Medulla oblongata (tissue), 1 donor: ENCODE data around the gene CGREF1.

Experiments
- DNase-seq: peaks from one replicate; pipeline ENCODE4 v3.0.0-alpha.2; 2015; ENCODE audit errors: extremely low spot score

CGREF1 gene, protein sequence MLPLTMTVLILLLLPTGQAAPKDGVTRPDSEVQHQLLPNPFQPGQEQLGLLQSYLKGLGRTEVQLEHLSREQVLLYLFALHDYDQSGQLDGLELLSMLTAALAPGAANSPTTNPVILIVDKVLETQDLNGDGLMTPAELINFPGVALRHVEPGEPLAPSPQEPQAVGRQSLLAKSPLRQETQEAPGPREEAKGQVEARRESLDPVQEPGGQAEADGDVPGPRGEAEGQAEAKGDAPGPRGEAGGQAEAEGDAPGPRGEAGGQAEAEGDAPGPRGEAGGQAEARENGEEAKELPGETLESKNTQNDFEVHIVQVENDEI

DNA sequence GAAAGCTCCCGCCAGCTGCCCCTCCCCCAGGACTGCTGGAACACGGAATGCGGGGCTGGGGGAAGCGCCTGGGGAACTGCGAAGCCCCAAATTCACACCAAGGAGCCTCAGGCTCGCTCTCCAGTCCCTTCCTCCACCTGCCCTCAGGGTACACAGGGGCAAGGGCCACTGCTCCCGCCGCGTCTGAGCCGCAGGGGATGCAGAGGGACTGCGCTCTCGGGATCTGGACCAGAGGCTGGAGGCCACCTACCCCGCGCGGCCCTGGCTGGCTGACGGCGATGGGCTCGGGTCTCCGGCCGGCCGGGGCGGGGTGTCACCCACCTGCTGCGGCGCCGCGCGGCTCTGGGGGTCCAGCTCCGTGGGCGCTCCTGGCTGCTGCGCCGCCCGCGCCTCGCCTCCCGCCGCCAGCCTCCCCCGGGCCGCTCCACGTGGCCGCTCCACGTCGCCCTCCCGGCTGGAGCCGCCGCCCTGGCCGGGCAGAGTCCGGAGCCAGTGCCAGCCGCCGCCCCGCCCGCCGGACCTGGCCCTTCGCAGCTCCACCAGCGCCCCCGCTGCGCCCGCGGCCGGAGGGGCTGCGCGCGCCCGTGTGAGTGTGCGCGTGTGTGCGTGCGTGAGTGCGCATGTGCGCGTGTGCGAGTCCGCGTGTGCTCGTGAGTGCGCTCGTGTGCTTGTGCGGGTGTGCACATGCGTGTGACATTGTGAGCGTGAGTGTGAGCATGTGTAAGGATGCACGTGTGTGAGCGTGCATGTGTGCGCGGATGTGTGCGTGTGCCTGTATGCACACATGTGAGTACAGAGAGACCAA lies at the start of gene CGREF1:
TSS of gene CGREF1 (minus strand) at position 604 of the 805 bp plus-strand sequence. CDS start 14,762 bp downstream, outside the sequence.
- no peak for DNase-seq

DNA sequence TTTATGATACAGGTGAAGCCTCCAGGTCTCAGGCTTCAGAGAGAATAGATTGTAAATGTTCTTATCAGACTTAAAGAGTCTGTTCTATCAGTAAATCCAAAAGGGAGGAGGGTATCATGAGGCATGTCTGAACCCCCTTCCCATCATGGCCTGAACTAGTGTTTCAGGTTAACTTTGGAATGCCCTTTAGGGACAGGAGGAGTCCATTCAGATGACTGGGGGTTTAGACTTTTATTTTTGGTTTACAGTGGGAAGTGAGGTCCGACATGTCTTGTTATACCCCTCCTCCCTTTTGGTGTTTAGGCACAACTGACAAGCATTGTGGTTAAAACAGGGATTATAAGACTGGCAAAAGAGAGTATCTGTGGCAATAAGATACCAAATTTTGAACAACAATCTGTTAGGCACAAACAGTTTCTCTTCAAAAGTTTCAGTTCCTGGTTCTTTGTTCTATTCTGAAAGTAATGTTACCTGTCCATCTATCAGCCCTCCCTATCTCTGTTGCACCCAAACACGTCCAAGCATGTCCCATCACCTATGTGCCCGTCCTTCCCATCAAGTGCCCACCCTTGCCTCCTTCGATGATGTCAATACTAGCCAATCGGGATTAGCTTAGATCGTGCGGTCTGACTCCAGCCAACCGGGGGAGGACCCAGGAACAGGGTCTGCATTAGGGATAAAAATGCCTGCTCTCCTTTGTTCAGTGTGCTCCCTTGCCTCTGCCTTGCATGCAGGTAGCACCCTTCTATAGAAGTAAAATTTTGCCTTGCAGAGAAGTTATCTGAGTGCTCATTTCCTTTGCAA lies 46.2 kb upstream of the CGREF1 start:
- no peak for DNase-seq

- no peak for DNase-seq
These were observed 43.5 kb upstream of the CGREF1 start for GRCh38 chr2:27162151-27163121.

GRCh38 chr2:27160191-27160590 lies 41.3 kb upstream of the CGREF1 start:
- no peak for DNase-seq

- no peak for DNase-seq
These were observed 40.3 kb upstream of the CGREF1 start for GRCh38 chr2:27159271-27159670.

DNA sequence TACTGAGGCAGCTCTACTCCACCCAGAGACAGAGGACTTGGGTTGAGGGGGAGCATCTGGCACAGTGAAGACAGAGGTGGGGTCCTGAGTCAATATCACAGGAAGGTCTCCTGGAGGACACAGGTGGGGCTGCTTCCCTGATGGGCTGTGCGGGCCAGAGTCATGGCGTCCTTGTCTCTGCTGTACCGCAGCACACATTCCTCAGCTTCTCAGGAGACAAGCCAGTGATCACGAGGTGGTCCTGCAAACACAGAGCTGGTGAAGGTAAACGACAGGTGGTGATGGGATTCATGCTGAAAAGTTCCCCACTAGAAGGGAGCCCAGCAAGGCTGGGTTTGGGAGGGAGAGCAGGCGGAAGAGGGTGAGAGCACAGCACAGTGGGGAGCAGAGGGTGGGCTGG lies 39.5 kb upstream of the CGREF1 start:
- no peak for DNase-seq

DNA sequence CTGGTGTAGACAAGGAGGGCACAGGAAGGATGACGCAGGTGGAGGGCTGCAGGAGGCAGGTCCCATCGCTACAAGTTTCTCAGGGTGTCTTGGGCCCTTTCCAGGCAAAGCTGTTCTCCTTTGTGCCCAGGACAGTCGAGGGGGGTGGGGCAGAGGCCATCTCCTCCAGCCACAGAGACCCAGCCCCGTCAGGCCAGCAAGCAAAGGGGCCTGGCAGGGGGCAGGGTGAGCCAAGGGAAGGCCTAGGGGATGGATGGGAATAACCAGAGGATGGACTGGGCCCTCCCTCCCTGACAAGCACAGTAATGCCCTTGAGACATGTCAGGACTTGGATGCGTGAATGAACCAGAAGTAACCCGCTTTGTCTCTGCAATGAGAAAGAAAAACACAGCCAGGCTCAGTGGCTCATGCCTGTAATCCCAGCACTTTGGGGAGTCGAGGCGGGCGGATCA lies 36.2 kb upstream of the CGREF1 start:
- no peak for DNase-seq

DNA sequence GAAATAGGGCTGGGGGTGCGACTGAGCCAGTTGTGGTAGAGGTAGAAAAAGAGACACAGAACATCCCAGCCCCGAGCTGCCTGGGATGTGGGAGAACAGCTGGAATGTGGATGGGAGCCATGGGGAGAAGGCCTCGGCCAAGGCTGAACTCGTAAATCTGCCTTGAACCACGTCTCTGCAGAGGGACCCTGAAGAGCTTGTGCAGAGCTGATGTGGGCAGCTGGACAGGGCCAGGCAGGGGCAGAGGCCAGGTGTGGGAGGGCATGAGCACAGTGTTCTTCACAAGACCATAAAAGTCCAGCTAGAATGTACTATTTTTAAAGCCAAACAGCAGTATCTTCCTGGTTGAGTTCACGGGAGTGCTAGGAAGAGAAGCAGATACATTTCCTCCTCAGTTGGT lies 35.6 kb upstream of the CGREF1 start:
- DNase-seq: no peak

GRCh38 chr2:27152796-27153464 lies 34.0 kb upstream of the CGREF1 start:
- DNase-seq: no peak

GRCh38 chr2:27152102-27152795 lies 33.3 kb upstream of the CGREF1 start:
- DNase-seq: no peak

GRCh38 chr2:27150639-27151230 lies 31.8 kb upstream of the CGREF1 start:
- no peak for DNase-seq

GRCh38 chr2:27149570-27150405 lies 30.9 kb upstream of the CGREF1 start:
- DNase-seq: no peak

GRCh38 chr2:27148801-27149439 lies 30.0 kb upstream of the CGREF1 start, which contains the start of gene TCF23:
TSS of gene TCF23 (plus strand) at chr2:27149004. CDS start at chr2:27149134, 130 bp downstream.
- no peak for DNase-seq

DNA sequence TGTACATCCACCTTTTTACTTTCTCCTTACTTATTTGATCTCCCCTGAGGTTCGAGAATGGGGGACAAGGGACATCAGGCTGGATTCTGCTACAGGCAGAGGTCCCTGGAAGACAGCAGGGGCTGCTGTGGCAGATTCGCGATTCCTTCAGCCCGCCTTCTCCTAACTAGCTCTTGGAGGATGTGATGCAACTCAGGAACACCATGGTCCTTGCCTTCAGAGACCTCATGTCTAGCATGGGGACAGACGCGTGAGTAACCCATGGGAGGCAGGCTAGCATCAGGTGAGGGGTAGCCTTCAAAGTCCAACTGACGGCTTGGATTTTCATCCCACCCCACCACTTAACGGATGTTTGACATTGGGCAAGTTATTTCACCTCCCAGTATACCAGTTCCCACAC lies 29.0 kb upstream of the CGREF1 start:
- DNase-seq: no peak

DNA sequence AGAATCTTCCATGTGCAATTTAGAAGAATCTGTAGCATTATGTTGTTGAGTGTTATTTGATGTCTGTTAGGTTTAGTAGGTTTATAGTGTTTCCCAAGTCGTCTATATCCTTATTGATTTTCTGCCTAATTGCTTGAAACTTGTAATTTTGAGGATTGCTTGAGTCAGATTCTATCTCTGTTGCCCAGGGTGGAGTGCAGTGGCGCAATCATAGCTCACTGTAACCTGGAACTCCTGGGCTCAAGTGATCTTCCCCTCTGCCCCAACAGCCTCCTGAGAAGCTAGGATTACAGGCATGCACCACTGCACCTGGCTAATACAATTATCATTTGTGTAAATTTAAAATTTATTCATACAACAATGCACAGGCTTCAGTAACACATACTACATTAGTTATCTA lies 26.8 kb upstream of the CGREF1 start:
- DNase-seq: no peak

GRCh38 chr2:27143285-27143684 lies 24.4 kb upstream of the CGREF1 start:
- DNase-seq: no peak

DNA sequence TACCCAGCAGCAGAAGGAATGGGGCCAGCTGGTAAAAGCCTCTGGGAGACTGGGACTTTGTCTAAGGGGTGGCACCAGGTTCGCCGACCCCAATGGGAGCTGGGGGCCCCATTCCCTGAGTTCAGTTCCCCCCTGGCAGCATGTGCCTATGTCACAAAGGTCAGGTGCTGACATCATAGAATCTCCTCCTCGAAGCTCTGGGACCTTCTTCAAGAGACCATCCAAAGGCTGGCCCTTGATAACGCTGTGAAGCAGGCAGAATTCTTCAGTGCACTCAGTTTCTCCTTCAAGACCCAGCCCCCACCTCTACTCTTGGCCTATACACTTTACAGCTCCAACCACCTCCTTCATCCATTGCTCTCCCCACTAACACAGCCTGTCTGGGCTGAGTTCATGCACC lies 20.4 kb upstream of the CGREF1 start, which contains the start of gene PRR30:
TSS of gene PRR30 (minus strand) at position 101 of the 400 bp plus-strand sequence. CDS start 1,081 bp downstream, outside the sequence.
- DNase-seq: no peak

DNA sequence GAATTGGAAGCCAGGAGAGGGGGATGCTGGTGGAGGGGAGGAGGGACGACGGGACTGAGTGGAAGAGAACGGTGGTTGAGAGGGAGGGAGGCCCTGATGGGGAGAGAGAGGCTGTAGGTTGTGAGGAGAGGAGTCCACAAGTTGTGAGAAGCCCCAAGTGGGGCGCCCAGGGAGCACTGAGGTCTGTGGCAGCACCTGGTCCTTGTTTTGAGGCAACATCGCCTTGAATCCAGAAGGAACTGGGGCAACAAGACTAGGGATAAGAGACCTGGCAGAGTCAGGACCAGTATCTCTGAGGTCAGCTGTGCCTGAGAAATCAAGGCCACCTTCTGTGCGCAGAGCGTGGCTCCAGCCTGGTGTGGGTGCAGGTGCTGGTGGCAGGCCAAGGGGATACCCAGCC lies 19.2 kb upstream of the CGREF1 start:
- no peak for DNase-seq
